Hair follicular keratinocyte (primary cell): ENCODE data around the gene SPRYD7. TPM values are rescaled to one million over a fixed set of nuclear protein-coding genes. Genes with fewer than 3 reads are reported as not detected.

Experiments
- total RNA-seq: library from RNA; depleted of rRNA; stranded (reverse); fragments of >200 nt; gene quantifications from 2 replicates; pipeline ENCODE4 v1.2.3, GENCODE V29; 2015

Gene SPRYD7
- 7.9 and 8.3 TPM in 2 replicates for total RNA-seq

DNA sequence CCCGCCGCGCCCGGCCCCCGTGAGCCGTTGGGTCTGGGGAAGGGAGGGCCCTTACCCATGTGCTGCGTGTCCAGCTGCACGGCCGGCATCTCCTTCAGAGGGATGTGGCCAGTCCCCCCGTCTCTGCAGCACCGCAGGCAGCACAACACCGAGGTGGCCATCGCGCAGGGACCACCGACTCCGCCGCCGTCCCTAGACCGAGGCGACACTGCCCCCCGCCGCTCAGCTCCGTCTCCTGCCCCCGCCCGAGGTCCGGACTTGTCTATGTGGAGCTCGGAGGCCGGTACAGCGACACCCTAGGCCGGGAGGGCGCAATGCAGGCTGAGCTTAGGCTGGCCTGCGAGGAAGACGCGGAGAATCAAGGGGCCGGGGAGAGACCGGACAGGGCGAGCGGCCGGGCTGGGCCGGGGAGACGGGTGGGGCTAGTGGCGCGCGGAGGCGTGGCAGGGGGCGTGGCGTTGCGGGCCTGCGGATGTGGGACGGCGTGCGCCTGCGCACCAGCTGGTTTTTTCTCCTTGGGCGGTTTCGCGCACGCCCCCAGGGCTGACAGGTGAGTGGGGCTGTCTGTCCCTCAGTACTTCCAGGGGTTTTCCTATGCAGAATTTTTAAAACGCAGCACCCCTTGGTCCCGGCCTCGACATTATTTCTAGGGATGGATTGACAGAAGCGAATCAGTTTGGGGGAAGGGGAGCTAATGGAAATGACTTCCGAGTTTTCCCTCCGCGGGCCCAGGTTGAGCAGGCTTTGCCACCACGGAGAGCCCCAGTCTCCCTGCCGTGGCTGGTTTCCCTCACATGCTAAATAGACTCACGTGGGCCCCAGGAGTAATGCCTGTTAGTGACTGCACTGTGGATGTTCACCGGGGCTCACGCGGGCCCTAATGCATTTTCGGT lies at the start of gene SPRYD7:
TSS of gene SPRYD7 (minus strand) at position 266 of the 893 bp plus-strand sequence. CDS start at position 161, 105 bp downstream.

Other genes starting within 250 kb of the SPRYD7 start
- 65.2 and 115 TPM in 2 replicates for gene EBPL, start 244.9 kb downstream of the SPRYD7 start, total RNA-seq
- gene KPNA3, start 143.7 kb downstream of the SPRYD7 start, total RNA-seq, result 20.8 and 22.6 TPM in 2 replicates
- 14.3 and 20.9 TPM in 2 replicates for gene TRIM13, start 60.7 kb upstream of the SPRYD7 start, total RNA-seq
- gene KCNRG, start 79.1 kb upstream of the SPRYD7 start, total RNA-seq, result 0.08 and 0.23 TPM in 2 replicates